Ovary (tissue), 9 donors: ENCODE results near the gene IP6K2. TPM values are rescaled to one million over a fixed set of nuclear protein-coding genes. Genes with fewer than 3 reads are reported as not detected.

Experiments
- DNase-seq, 5 donors: peaks; one replicate each; pipeline ENCODE4 v3.0.0-alpha.2; 2019 to 2020
- H3K27ac ChIP-seq, 2 donors: fragments of 200-600 bp; one replicate each; pipeline versions ENCODE4 v1.5.1 to v1.8.0; 2019 to 2022
- H3K27me3 ChIP-seq: fragments of 200-600 bp; one replicate; pipeline ENCODE4 v1.8.0; 2022
- H3K36me3 ChIP-seq: fragments of 200-600 bp; sonication (generic); one replicate; pipeline ENCODE4 v1.5.1; 2019
- H3K4me1 ChIP-seq: one replicate; pipeline ENCODE4 v1.8.1; 2013; ENCODE audit warnings: mild to moderate bottlenecking, moderate library complexity; ENCODE audit not compliant: insufficient read depth
- H3K4me3 ChIP-seq: fragments of 200-600 bp; sonication (generic); one replicate; pipeline ENCODE4 v1.5.1; 2017
- H3K9me3 ChIP-seq, 2 donors: fragments of 200-600 bp in 1 of 2; sonication (generic) in 1 of 2; one replicate each; pipeline versions ENCODE4 v1.5.1 to v1.8.1; 2013 to 2019; ENCODE audit warnings: mild to moderate bottlenecking in 1 of 2, moderate library complexity in 1 of 2
- CTCF ChIP-seq, 3 donors: fragments of 450-650 bp in 2 of 3; fragments of 200-600 bp in 1 of 3; IDR thresholded peaks; one replicate each; pipeline versions ENCODE4 v1.5.1 to v1.8.0; 2016 to 2022; ENCODE audit warnings: antibody characterized with exemption in 3 of 3, mild to moderate bottlenecking in 1 of 3
- EP300 ChIP-seq: sonication (generic); formaldehyde crosslinking; IDR thresholded peaks from one replicate; pipeline ENCODE4 v1.6.1; 2017; ENCODE audit warnings: antibody characterized with exemption
- POLR2A ChIP-seq: fragments of 450-650 bp; IDR thresholded peaks from one replicate; pipeline ENCODE4 v1.6.1; 2017; ENCODE audit warnings: antibody characterized with exemption, mild to moderate bottlenecking, moderate library complexity
- WGBS, 3 donors: extraction: QIAGEN DNeasy Blood & Tissue Kit in 1 of 3; methylation state at CpG; one replicate each; pipeline versions ENCODE4 v1.1.5 to v1.1.7; 2013 to 2017; 5-methylcytosine and 5-hydroxymethylcytosine counted together
- intact Hi-C, 4 donors: fragments of 100-400 bp; cut with DNase I; formaldehyde crosslinking; loops; one replicate each; pipeline versions ENCODE4 v1.11.0 to v1.15.1; 2022 to 2023
- polyA plus RNA-seq, 2 donors: library from polyadenylated mRNA; stranded (reverse); fragments of 200-250 nt in 1 of 2; fragments of 350-450 nt in 1 of 2; fragmentation: Illumina TruSeq in 1 of 2; extraction: RNeasy Lipid Tissue Mini Kit (QIAGEN cat#74804) in 1 of 2; gene quantifications; one replicate each; pipeline ENCODE4 v1.2.3, GENCODE V29; 2013 to 2014
- total RNA-seq, 7 donors: library from RNA; depleted of rRNA in 2 of 7; stranded (reverse); fragments of >200 nt in 2 of 7; fragmentation: NEBNext Ultra II Directional in 3 of 7; extraction: Animal tissue kit (Norgen Biotek cat#: 25700) in 3 of 7; gene quantifications; one replicate each; pipeline versions ENCODE4 v1.1.0 to v1.2.4, GENCODE V29; 2016 to 2023
- donor health status: DM: no; HTN: no; CAD: no; lungs with moderate emphysema.
- donor health status: DM: no; HTN: no; CAD: no.
- donor health status: Bipolar disorder and iron deficiency.
- donor health status: DM: yes; HTN: yes; CAD: no.
- donor health status: DM: no; HTN: no; CAD: no.
- donor health status: DM: yes; HTN: yes; CAD: no.

Gene IP6K2
- total and polyA plus RNA-seq, 9 donors, result 51.8 to 132 (median 62.7) TPM

DNA sequence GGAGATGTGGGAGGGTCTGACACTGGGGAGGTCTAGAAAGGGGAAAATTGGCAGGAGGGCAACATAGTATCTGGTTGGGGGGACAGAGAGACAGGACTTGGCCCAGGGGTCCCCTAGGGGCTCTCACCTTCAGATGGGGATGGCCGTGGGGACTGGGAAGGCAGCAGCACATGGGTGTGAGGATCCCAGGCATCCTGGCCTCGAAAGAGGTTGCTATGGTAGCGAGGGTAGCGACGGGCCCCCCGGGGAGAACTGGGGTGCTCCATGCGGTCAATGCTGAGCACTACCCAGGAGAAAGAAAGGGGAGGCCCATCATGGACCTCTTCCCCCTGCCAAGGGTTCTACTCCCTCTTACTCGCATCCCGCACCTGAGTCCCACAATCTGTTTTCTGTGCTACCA is 69.3 kb downstream of the IP6K2 start:
- no peaks in the 10 kb centered on the region for H3K27me3 ChIP-seq
- 81 to 83% (median 83%) methylated on average over 9 of the region's 9 CpGs for WGBS, 3 donors
- no peaks in the 10 kb centered on the region for H3K36me3 ChIP-seq
- intact Hi-C loops, result no loop called here
- TF ChIP-seq EP300, result no peak
- no peak for TF ChIP-seq CTCF (IDR thresholded peaks at IDR 0.05)
- no peaks in the 10 kb centered on the region for H3K9me3 ChIP-seq
- no peak overlapping the region for H3K27ac ChIP-seq
- no peak for DNase-seq
- H3K4me3 ChIP-seq, result no peak overlapping the region
- H3K4me1 ChIP-seq, result no peaks in the 10 kb centered on the region

- Histone ChIP-seq H3K36me3 (no peaks in the 10 kb centered on the region), H3K4me3 (no peak overlapping the region), H3K9me3 (no peaks in the 10 kb centered on the region), H3K27ac (no peak overlapping the region), H3K4me1 (no peaks in the 10 kb centered on the region), H3K27me3 (no peaks in the 10 kb centered on the region)
- TF ChIP-seq CTCF (IDR thresholded peaks at IDR 0.05) (no peak), POLR2A (no peak), EP300 (no peak)
- intact Hi-C loops, result no loop called here
- DNase-seq, result no peak
- WGBS, 3 donors, result 90 to 94% (median 91%) methylated on average over 17 to 22 of the region's 22 CpGs
These were observed 71.9 kb downstream of the IP6K2 start for GRCh38 chr3:48644898-48645760.

GRCh38 chr3:48642605-48643004 is 74.4 kb downstream of the IP6K2 start:
- intact Hi-C loops, result no loop called here
- no peak for DNase-seq
- WGBS, 3 donors, result 89 to 92% (median 89%) methylated on average over 10 to 12 of the region's 12 CpGs
- no peak for TF ChIP-seq EP300
- TF ChIP-seq POLR2A, result no peak
- TF ChIP-seq CTCF (IDR thresholded peaks at IDR 0.05), result no peak
- Histone ChIP-seq H3K36me3 (no peaks in the 10 kb centered on the region), H3K27me3 (no peaks in the 10 kb centered on the region), H3K27ac (no peak overlapping the region), H3K4me3 (no peak overlapping the region), H3K4me1 (no peaks in the 10 kb centered on the region), H3K9me3 (no peaks in the 10 kb centered on the region)

DNA sequence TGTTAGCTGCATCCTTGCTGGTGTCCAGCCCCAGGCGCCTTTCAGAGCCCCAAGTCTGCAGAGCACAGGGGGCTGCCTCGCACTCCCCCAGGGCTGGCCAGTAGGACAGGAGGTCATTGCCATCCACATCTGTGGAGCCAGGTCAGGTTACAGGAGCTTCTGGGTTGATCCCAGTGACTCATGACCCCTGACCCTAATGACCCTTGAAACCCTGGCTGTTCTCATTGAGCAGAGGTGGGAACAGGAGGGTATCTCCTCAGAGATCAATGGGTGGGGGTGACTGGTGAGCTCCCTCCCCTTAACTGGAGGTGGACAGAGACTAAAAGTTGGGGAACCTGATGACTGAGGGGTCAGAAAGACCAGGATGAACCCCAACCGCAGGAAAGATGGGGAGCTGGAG is 75.6 kb downstream of the IP6K2 start:
- Histone ChIP-seq H3K36me3 (no peaks in the 10 kb centered on the region), H3K9me3 (no peaks in the 10 kb centered on the region), H3K27ac (no peak overlapping the region), H3K4me1 (no peaks in the 10 kb centered on the region), H3K27me3 (no peaks in the 10 kb centered on the region), H3K4me3 (no peak overlapping the region)
- TF ChIP-seq POLR2A, result no peak
- TF ChIP-seq EP300, result no peak
- no peak for TF ChIP-seq CTCF (IDR thresholded peaks at IDR 0.05)
- WGBS, 3 donors, result 89 to 95% (median 93%) methylated on average over 3 of the region's 3 CpGs
- intact Hi-C loops, result no loop called here
- no peak for DNase-seq
